Body of pancreas (tissue), 4 donors: ENCODE measurements around the gene PILRA.
"Not testable (repeated sequence)": the region's sequence is repeated elsewhere in the genome, so short reads cannot be mapped to it uniquely, and the experiment has no call there.

Experiments
- CTCF ChIP-seq, 7 experiments: fragments of 450-650 bp in 4 of 7; fragments of 200-600 bp in 3 of 7; sonication (generic) in 3 of 7; IDR thresholded peaks; one replicate each; pipeline ENCODE4 v1.5.1; 2016 to 2019; ENCODE audit warnings: antibody characterized with exemption in 7 of 7
- POLR2A ChIP-seq, 3 donors: fragments of 450-650 bp; IDR thresholded peaks; one replicate each; pipeline ENCODE4 v1.6.1; 2016; ENCODE audit warnings: antibody characterized with exemption in 3 of 3, mild to moderate bottlenecking in 2 of 3

GRCh38 chr7:100447363-100447762, 74.1 kb downstream of the PILRA start:
- not testable (repeated sequence) for TF ChIP-seq CTCF, POLR2A (IDR thresholded peaks at IDR 0.05)
